ENCODE results near the gene DYRK1A.

DYRK1A gene

GRCh38 chr21:37566790-37567615 is 200.4 kb downstream of the DYRK1A start:
- DNase-seq (ENCODE audit: low read depth in 2 of 2), result no peak

GRCh38 chr21:37568415-37568814 is 201.8 kb downstream of the DYRK1A start:
- no peak for DNase-seq (ENCODE audit: low read depth in 2 of 2)

GRCh38 chr21:37568916-37569315 is 202.3 kb downstream of the DYRK1A start:
- no peak for DNase-seq (ENCODE audit: low read depth in 2 of 2)

GRCh38 chr21:37571442-37571841 is 204.9 kb downstream of the DYRK1A start:
- DNase-seq (ENCODE audit: low read depth in 2 of 2), result no peak

GRCh38 chr21:37574316-37574715 is 207.7 kb downstream of the DYRK1A start:
- no peak for DNase-seq (ENCODE audit: low read depth in 2 of 2)

GRCh38 chr21:37574751-37575150 is 208.2 kb downstream of the DYRK1A start:
- no peak for DNase-seq (ENCODE audit: low read depth in 2 of 2)

- no peak for DNase-seq (ENCODE audit: low read depth in 2 of 2)
These were observed 209.0 kb downstream of the DYRK1A start for GRCh38 chr21:37575580-37575979.

All from stimulated activated CD4-positive, alpha-beta T cell treated with anti-CD3 and anti-CD28 coated beads, Interleukin-15, amount 100 ng/mL, for 48 hours (primary cell).